Stimulated activated naive B cell treated with anti-CD40 and anti-IgM and Interleukin-4, amounts not matched to agents 10 μg/mL and 1 μg/mL and 100 μg/mL, for 72 hours (primary cell): ENCODE measurements around the gene UMODL1.

ENCODE experiments used
- ATAC-seq, 2 donors: fragments of 150-1000 bp; cut with Tn5 transposase; replicated peaks; 2 replicates each; pipeline ENCODE4 v1.10.0; 2021; ENCODE audit warnings: moderate library complexity in 1 of 2
- DNase-seq: peaks from one replicate; pipeline ENCODE4 v3.0.0; 2021
- H3K27ac Mint-ChIP-seq: one replicate; pipeline ENCODE4 v1.8.0; 2022; ENCODE audit warnings: mild to moderate bottlenecking, mixed read lengths
- H3K27me3 Mint-ChIP-seq, 2 donors: one replicate each; pipeline ENCODE4 v1.8.0; 2022; ENCODE audit warnings: mixed read lengths in 2 of 2
- H3K36me3 Mint-ChIP-seq, 2 donors: one replicate each; pipeline ENCODE4 v1.8.0; 2022; ENCODE audit warnings: mixed read lengths in 2 of 2, mild to moderate bottlenecking in 1 of 2
- H3K4me1 Mint-ChIP-seq, 2 donors: one replicate each; pipeline ENCODE4 v1.8.0; 2022; ENCODE audit warnings: mixed read lengths in 2 of 2, mild to moderate bottlenecking in 1 of 2
- H3K4me3 Mint-ChIP-seq, 2 donors: one replicate each; pipeline ENCODE4 v1.8.0; 2022; ENCODE audit warnings: mild to moderate bottlenecking in 2 of 2, mixed read lengths in 2 of 2, moderate library complexity in 1 of 2
- H3K9me3 Mint-ChIP-seq, 2 donors: one replicate each; pipeline ENCODE4 v1.8.0; 2022; ENCODE audit warnings: mixed read lengths in 2 of 2, mild to moderate bottlenecking in 1 of 2

Gene UMODL1

GRCh38 chr21:42071146-42071737 is at the start of gene UMODL1:
Gene UMODL1, plus strand, starts transcription at chr21:42071317. Its CDS starts 0 bp downstream, at chr21:42071317.
- no peaks in the 10 kb centered on the region for H3K9me3 Mint-ChIP-seq
- H3K36me3 Mint-ChIP-seq = no peaks in the 10 kb centered on the region
- H3K27me3 Mint-ChIP-seq = peaks cover 4 to 5% of the 10 kb centered on the region in 2 donors
- ATAC-seq (no peak), DNase-seq (no peak)
- H3K27ac Mint-ChIP-seq = no peak within 1 kb of the TSS
- peaks cover 18 to 24% of the 10 kb centered on the region in 2 donors for H3K4me1 Mint-ChIP-seq
- H3K4me3 Mint-ChIP-seq = no peak within 1 kb of the TSS

- peaks cover 2 to 6% of the 10 kb centered on the region in 2 donors for H3K36me3 Mint-ChIP-seq
- H3K9me3 Mint-ChIP-seq = no peaks in the 10 kb centered on the region
- H3K4me1 Mint-ChIP-seq = no peaks in the 10 kb centered on the region
- ATAC-seq (no peak), DNase-seq (no peak)
- H3K27ac Mint-ChIP-seq = peak overlapping the region; percentile 3
- no peak overlapping the region for H3K4me3 Mint-ChIP-seq
- peaks cover 7 to 20% of the 10 kb centered on the region in 2 donors for H3K27me3 Mint-ChIP-seq
Measured at GRCh38 chr21:42021371-42022090, 49.6 kb upstream of the UMODL1 start.

- Mint-ChIP-seq H3K27me3 (peaks cover 7 to 20% of the 10 kb centered on the region in 2 donors), H3K9me3 (no peaks in the 10 kb centered on the region), H3K4me1 (peaks cover 2 to 4% of the 10 kb centered on the region in 2 donors), H3K27ac (peak overlapping the region; percentile 3), H3K4me3 (no peak overlapping the region), H3K36me3 (peaks cover 2 to 6% of the 10 kb centered on the region in 2 donors)
- DNase-seq = no peak
- no peak for ATAC-seq
Measured at GRCh38 chr21:42022091-42022430, 49.1 kb upstream of the UMODL1 start.

GRCh38 chr21:42022906-42023305 is 48.2 kb upstream of the UMODL1 start:
- no peak for ATAC-seq

GRCh38 chr21:42025376-42026081 is 45.6 kb upstream of the UMODL1 start:
- ATAC-seq (no peak), DNase-seq (no peak)
- Mint-ChIP-seq H3K4me3 (no peak overlapping the region), H3K9me3 (no peaks in the 10 kb centered on the region), H3K36me3 (no peaks in the 10 kb centered on the region), H3K27me3 (peaks cover 7 to 10% of the 10 kb centered on the region in 2 donors), H3K4me1 (peaks cover 12 to 14% of the 10 kb centered on the region in 2 donors), H3K27ac (no peak overlapping the region)

More at GRCh38 chr21:42022906-42023305, 48.2 kb upstream of the UMODL1 start:
- Mint-ChIP-seq H3K27ac (peak overlapping the region; percentile 25), H3K4me1 (peaks cover 10 to 12% of the 10 kb centered on the region in 2 donors), H3K36me3 (peaks cover 2 to 6% of the 10 kb centered on the region in 2 donors), H3K27me3 (peaks cover 7 to 20% of the 10 kb centered on the region in 2 donors), H3K4me3 (no peak overlapping the region), H3K9me3 (no peaks in the 10 kb centered on the region)
- no peak for DNase-seq

GRCh38 chr21:42026082-42026435 is 45.1 kb upstream of the UMODL1 start:
- ATAC-seq = no peak
- H3K4me1 Mint-ChIP-seq = peaks cover 12 to 14% of the 10 kb centered on the region in 2 donors
- H3K27ac Mint-ChIP-seq = no peak overlapping the region
- no peaks in the 10 kb centered on the region for H3K36me3 Mint-ChIP-seq
- H3K9me3 Mint-ChIP-seq = no peaks in the 10 kb centered on the region
- H3K4me3 Mint-ChIP-seq = no peak overlapping the region
- peaks cover 5 to 7% of the 10 kb centered on the region in 2 donors for H3K27me3 Mint-ChIP-seq
- no peak for DNase-seq

GRCh38 chr21:42027085-42027821 is 43.9 kb upstream of the UMODL1 start:
- DNase-seq = no peak
- Mint-ChIP-seq H3K36me3 (no peaks in the 10 kb centered on the region), H3K4me3 (no peak overlapping the region), H3K27ac (no peak overlapping the region), H3K9me3 (no peaks in the 10 kb centered on the region), H3K4me1 (peaks cover 12 to 14% of the 10 kb centered on the region in 2 donors), H3K27me3 (peaks cover 0 to 3% of the 10 kb centered on the region in 2 donors)
- no peak for ATAC-seq

GRCh38 chr21:42027822-42028765 is 43.0 kb upstream of the UMODL1 start:
- no peaks in the 10 kb centered on the region for H3K36me3 Mint-ChIP-seq
- DNase-seq (no peak), ATAC-seq (peak; percentile 34 to 45)
- no peaks in the 10 kb centered on the region for H3K9me3 Mint-ChIP-seq
- peak overlapping the region; percentile 81 for H3K27ac Mint-ChIP-seq
- peaks cover 12 to 14% of the 10 kb centered on the region in 2 donors for H3K4me1 Mint-ChIP-seq
- no peak overlapping the region for H3K4me3 Mint-ChIP-seq
- peaks cover 0 to 3% of the 10 kb centered on the region in 2 donors for H3K27me3 Mint-ChIP-seq

- H3K4me1 Mint-ChIP-seq = peaks cover 12 to 14% of the 10 kb centered on the region in 2 donors
- H3K27ac Mint-ChIP-seq = peak overlapping the region; percentile 2
- no peak for ATAC-seq
- H3K4me3 Mint-ChIP-seq = no peak overlapping the region
- no peaks in the 10 kb centered on the region for H3K36me3 Mint-ChIP-seq
- DNase-seq = no peak
- peaks cover 0 to 3% of the 10 kb centered on the region in 2 donors for H3K27me3 Mint-ChIP-seq
- H3K9me3 Mint-ChIP-seq = no peaks in the 10 kb centered on the region
Measured at GRCh38 chr21:42028766-42029425, 42.2 kb upstream of the UMODL1 start.

- Mint-ChIP-seq H3K36me3 (peaks cover 0 to 3% of the 10 kb centered on the region in 2 donors), H3K27me3 (peaks cover 0 to 3% of the 10 kb centered on the region in 2 donors), H3K27ac (no peak overlapping the region), H3K4me3 (no peak overlapping the region), H3K4me1 (peaks cover 14% of the 10 kb centered on the region in 2 donors), H3K9me3 (no peaks in the 10 kb centered on the region)
- DNase-seq = no peak
- no peak for ATAC-seq
Measured at GRCh38 chr21:42030311-42030710, 40.8 kb upstream of the UMODL1 start.

- H3K9me3 Mint-ChIP-seq = peaks cover 0 to 2% of the 10 kb centered on the region in 2 donors
- ATAC-seq = no peak
- H3K36me3 Mint-ChIP-seq = peaks cover 0 to 3% of the 10 kb centered on the region in 2 donors
- DNase-seq = no peak
- no peak overlapping the region for H3K4me3 Mint-ChIP-seq
- peaks cover 14% of the 10 kb centered on the region in 2 donors for H3K4me1 Mint-ChIP-seq
- no peaks in the 10 kb centered on the region for H3K27me3 Mint-ChIP-seq
- H3K27ac Mint-ChIP-seq = no peak overlapping the region
Measured at GRCh38 chr21:42031241-42031640, 39.9 kb upstream of the UMODL1 start.

GRCh38 chr21:42031816-42032215 is 39.3 kb upstream of the UMODL1 start:
- H3K27ac Mint-ChIP-seq = no peak overlapping the region
- ATAC-seq (peak in 1 of 2 donors; percentile 10), DNase-seq (no peak)
- H3K9me3 Mint-ChIP-seq = peaks cover 0 to 4% of the 10 kb centered on the region in 2 donors
- H3K36me3 Mint-ChIP-seq = peaks cover 0 to 3% of the 10 kb centered on the region in 2 donors
- H3K27me3 Mint-ChIP-seq = no peaks in the 10 kb centered on the region
- H3K4me1 Mint-ChIP-seq = peaks cover 12 to 14% of the 10 kb centered on the region in 2 donors
- no peak overlapping the region for H3K4me3 Mint-ChIP-seq

GRCh38 chr21:42032266-42032665 is 38.9 kb upstream of the UMODL1 start:
- no peak for DNase-seq
- H3K36me3 Mint-ChIP-seq = peaks cover 0 to 3% of the 10 kb centered on the region in 2 donors
- no peak overlapping the region for H3K27ac Mint-ChIP-seq

More at GRCh38 chr21:42032266-42032665, 38.9 kb upstream of the UMODL1 start:
- H3K4me3 Mint-ChIP-seq = no peak overlapping the region
- peak; percentile 46 to 63 for ATAC-seq
- no peaks in the 10 kb centered on the region for H3K27me3 Mint-ChIP-seq
- peaks cover 8 to 10% of the 10 kb centered on the region in 2 donors for H3K4me1 Mint-ChIP-seq
- H3K9me3 Mint-ChIP-seq = peaks cover 0 to 4% of the 10 kb centered on the region in 2 donors
